ENCODE data around the gene PKNOX2.

The PKNOX2 gene

DNA sequence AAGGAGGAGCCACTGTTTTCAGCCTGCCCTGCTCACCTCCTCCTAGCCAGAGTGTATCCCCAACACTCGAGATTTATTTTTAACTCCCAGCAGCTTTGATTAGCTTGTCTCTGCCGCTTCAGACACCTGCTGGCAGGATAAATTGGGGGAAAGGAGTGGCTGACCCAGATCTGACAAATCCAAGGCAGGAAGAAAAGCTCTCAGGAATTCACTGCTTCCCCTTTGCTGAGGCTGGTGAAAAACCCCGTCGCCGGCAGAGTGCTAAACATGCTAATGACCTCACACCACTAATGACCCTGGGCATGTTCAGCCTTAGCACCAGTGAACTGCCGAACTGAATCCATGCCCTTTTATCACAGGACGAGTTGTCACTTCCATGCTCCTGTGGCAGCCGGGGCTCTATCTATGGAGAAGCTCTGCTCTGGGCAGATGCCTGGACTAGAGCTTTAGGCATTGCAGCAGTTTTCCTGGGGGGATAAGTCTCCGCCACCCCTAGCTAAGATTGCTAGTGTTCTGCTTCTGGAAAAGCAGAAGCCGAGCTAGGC is 279.3 kb downstream of the PKNOX2 start:
- no peak overlapping the region for H3K4me3 ChIP-seq (ENCODE audit: low read depth, low read length)
- DNase-seq (ENCODE audit: low read depth, low spot score) = no peak
- no peak for TF ChIP-seq CTCF (IDR thresholded peaks at IDR 0.05; ENCODE audit: insufficient read depth, low read length, missing control alignments)
- POLR2A ChIA-PET = no interaction called here
- CTCF ChIA-PET = interaction anchor here (1.2 to 1.3 kb wide), 2 partner anchors 9 to 21 kb away, joined by 4 to 6 read pairs; no protein-coding TSS in a partner anchor

- CTCF ChIA-PET = interaction anchor here (0.6 kb wide), 1 partner anchor 24 kb away, joined by 3 read pairs; no protein-coding TSS in a partner anchor
- TF ChIP-seq CTCF (IDR thresholded peaks at IDR 0.05; ENCODE audit: insufficient read depth, low read length, missing control alignments) = no peak
- POLR2A ChIA-PET = no interaction called here
- no peak overlapping the region for H3K4me3 ChIP-seq (ENCODE audit: low read depth, low read length)
- DNase-seq (ENCODE audit: low read depth, low spot score) = no peak
Measured at GRCh38 chr11:125445731-125446130, 281.2 kb downstream of the PKNOX2 start.

- no peak for TF ChIP-seq CTCF (IDR thresholded peaks at IDR 0.05; ENCODE audit: insufficient read depth, low read length, missing control alignments)
- POLR2A ChIA-PET = no interaction called here
- CTCF ChIA-PET = no interaction called here
- no peak for DNase-seq (ENCODE audit: low read depth, low spot score)
- no peak overlapping the region for H3K4me3 ChIP-seq (ENCODE audit: low read depth, low read length)
Measured at GRCh38 chr11:125446279-125446678, 281.7 kb downstream of the PKNOX2 start.

GRCh38 chr11:125447721-125448120 is 283.2 kb downstream of the PKNOX2 start:
- CTCF ChIA-PET = interaction anchor here (0.8 to 2.2 kb wide), 2 partner anchors 14 to 16 kb away, joined by 4 to 7 read pairs; no protein-coding TSS in a partner anchor
- POLR2A ChIA-PET = no interaction called here
- no peak overlapping the region for H3K4me3 ChIP-seq (ENCODE audit: low read depth, low read length)
- TF ChIP-seq CTCF (IDR thresholded peaks at IDR 0.05; ENCODE audit: insufficient read depth, low read length, missing control alignments) = no peak
- no peak for DNase-seq (ENCODE audit: low read depth, low spot score)

DNA sequence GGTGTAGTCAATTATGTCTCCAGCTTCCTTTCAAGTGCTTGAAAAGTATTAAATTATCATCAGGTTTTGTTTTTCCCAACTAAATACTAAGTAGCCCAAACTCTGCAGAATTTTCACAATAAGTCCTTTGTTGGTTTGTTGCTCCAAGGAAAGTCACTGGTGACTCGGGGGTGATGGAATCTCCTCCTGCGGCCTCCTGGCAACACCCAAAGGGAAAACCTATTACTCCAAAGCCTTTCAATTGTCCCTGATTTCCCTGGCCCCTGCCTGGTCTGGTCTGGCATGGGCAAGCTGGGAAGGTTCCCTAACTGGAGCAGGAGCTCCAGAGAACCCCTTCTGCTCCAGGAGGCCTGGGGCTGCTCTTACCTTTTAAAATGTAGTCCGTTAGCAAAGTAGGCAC is 283.6 kb downstream of the PKNOX2 start:
- TF ChIP-seq CTCF (IDR thresholded peaks at IDR 0.05; ENCODE audit: insufficient read depth, low read length, missing control alignments) = no peak
- DNase-seq (ENCODE audit: low read depth, low spot score) = no peak
- CTCF ChIA-PET = interaction anchor here (0.8 to 2.2 kb wide), 2 partner anchors 15 to 16 kb away, joined by 4 to 7 read pairs; no protein-coding TSS in a partner anchor
- H3K4me3 ChIP-seq (ENCODE audit: low read depth, low read length) = no peak overlapping the region
- POLR2A ChIA-PET = no interaction called here

GRCh38 chr11:125449565-125449964 is 285.0 kb downstream of the PKNOX2 start:
- POLR2A ChIA-PET = no interaction called here
- CTCF ChIA-PET = interaction anchor here (5.6 kb wide), 1 partner anchor 18 kb away, joined by 46 read pairs; no protein-coding TSS in a partner anchor
- H3K4me3 ChIP-seq (ENCODE audit: low read depth, low read length) = no peak overlapping the region
- no peak for TF ChIP-seq CTCF (IDR thresholded peaks at IDR 0.05; ENCODE audit: insufficient read depth, low read length, missing control alignments)
- no peak for DNase-seq (ENCODE audit: low read depth, low spot score)
